Mammary microvascular endothelial cell (primary cell): ENCODE measurements around the gene INSM1. TPM values are rescaled to one million over a fixed set of nuclear protein-coding genes. Genes with fewer than 3 reads are reported as not detected.

ENCODE experiments used
- total RNA-seq: library from RNA; depleted of rRNA; stranded (reverse); fragments of >200 nt; gene quantifications from 2 replicates; pipeline ENCODE4 v1.2.3, GENCODE V29; 2015

Gene INSM1
- not detected in 2 replicates for total RNA-seq

GRCh38 chr20:20367575-20368417 is at the start of gene INSM1:
TSS of gene INSM1 (plus strand) at chr20:20368104. CDS start at chr20:20368268, 164 bp downstream.

